ENCODE data around the gene GCN1.
"Not testable (repeated sequence)": the region's sequence is repeated elsewhere in the genome, so short reads cannot be mapped to it uniquely, and the experiment has no call there.

The GCN1 gene

GRCh38 chr12:120214626-120215356, 20.3 kb upstream of the GCN1 start:
- no peak for DNase-seq

- no peak for DNase-seq
Measured at GRCh38 chr12:120213758-120214157, 19.2 kb upstream of the GCN1 start.

GRCh38 chr12:120213182-120213581, 18.7 kb upstream of the GCN1 start:
- DNase-seq = not testable (repeated sequence)

- DNase-seq = no peak
Measured at GRCh38 chr12:120212301-120212700, 17.8 kb upstream of the GCN1 start.

GRCh38 chr12:120211904-120212283, 17.4 kb upstream of the GCN1 start:
- no peak for DNase-seq

DNA sequence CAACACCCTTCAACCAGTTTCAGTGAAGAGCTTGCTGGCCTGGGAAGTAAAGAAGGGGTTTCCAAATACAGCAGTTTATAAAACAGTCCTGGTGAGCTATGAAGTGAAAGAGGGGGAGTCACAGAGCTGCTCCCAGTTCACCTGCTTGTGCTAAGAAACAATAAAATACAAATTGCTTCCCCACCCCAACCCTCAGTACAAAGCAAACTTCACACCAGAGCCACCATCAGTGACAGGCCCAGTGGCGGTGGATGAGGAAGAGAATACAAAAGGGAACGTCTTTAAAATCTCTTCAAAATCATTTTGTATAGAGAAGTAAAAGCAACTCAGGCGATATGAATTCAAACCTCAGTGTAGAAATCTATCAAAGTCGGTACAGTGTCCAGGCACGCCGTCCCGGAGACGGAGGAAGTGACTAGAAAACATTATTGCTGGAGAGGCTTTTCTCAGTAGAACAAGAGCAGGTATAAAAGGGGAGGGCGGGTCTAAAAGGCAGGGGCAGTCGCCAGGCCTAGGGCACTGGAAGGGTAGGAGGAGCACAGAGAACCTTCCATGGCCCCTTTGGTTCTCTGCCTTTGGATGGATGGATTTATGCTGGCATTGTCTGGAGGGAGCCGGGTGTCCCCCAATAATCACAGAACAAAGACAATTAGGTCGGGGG, 16.9 kb upstream of the GCN1 start:
- no peak for DNase-seq

DNA sequence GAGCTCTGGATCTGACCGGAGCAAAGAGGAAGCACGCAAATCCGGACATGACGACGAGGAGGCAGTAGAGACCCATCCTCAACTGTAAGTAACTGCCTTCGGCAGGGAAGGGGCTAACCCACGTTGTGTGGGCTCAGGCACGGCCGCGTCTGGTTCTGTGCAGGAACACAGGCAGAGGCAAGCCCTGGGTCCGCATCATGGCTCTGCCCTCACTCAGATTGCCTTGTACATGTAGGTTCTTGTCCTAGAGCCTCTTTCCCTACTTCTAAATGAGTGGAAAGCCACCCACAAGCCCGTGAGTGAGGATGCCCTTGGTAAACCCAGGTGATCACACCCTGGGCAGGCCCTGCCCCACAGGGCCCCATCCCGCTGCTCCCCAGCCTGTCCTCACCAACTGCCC, 15.3 kb upstream of the GCN1 start:
- no peak for DNase-seq

GRCh38 chr12:120207227-120207626, 12.7 kb upstream of the GCN1 start:
- no peak for DNase-seq

GRCh38 chr12:120206781-120207180, 12.3 kb upstream of the GCN1 start:
- DNase-seq = not testable (repeated sequence)

GRCh38 chr12:120206228-120206627, 11.7 kb upstream of the GCN1 start:
- DNase-seq = no peak

DNA sequence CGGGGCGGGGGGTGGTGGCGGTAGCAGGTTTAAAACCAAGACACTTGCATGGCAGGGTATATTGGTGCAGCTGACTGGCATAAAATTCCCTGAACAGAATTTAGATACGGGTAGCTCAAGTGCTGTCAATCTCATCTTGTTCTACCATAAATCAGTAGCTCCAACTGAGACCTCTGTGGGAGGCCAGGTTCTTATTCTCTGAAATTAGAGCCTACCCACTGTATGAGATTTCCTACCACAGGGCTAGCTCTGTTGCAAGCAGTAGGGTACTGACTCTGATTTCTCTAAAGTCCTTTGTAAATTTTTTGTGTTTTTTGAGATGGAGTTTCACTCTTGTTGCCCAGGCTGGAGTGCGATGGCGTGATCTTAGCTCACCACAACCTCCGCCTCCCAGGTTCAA, 9.7 kb upstream of the GCN1 start:
- no peak for DNase-seq

DNA sequence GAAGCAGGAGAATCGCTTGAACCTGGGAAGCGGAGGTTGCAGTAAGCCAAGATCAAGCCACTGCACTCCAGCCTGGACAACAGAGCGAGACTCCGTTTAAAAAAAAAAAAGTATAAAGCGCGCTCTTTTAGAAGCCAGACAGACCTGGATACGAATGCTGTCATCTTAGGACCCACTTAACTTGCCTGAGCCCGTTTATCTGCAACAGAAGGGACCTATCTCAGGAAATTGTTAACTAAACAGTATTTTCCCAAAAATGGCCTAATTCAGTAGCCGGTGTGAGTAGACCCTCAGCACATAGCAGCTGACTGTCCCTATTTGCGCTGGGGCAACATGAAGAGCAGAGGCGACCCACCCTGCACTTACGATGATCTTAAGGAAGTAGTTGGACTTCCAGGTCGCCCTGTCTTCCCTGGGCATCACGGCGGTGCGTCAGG, 5.9 kb upstream of the GCN1 start:
- no peak for DNase-seq

DNA sequence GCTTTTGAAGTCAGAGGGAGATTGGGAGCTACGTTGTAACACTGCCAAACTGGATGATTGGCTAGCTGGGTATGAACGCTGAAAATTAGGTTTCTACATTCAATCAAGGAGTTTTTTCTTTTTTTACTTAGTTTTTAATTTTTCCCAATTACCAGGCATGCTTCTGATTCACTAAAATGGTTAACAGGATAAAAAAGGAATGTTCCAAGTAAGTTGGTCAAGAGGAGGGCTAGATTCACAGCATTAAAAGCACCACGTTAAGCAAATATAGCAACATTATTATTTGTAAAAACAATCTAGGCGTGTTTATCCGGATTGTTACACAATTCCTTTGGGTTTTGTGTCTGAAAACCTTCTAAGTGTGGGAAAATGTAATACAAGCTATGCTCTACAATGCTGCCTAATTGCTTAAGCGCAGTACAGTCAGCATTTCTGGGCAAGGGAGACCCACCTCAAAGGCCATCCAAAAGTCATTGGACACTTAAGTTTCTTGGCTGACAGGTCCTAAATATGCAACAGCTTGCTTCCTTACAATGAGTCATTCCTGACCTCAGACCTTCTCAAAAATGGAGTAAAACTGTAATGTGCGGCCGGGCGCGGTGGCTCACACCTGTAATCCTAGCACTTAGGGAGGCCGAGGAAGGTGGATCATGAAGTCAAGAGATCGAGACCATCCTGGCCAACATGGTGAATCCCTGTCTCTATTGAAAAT, 5.2 kb upstream of the GCN1 start:
- DNase-seq = peak; percentile 63 to 65

DNA sequence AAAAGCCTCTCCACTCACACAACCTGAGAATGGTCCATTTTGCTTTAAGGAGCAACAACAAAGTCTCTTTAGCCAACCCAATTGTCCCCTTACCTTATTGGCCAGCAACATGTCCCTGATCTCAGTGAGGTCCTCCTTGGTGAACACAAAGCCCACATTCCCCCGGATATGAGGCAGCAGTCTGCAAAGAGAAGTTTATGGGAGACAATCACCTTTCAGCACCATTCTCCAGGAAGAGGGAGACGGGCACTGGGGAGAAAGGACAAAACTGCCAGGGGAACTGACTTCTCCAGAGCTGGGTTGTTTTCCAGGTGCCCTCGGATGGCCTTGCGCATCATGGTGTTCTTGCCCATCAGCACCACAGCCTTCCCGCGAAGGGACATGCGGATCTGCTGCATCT, 4.5 kb upstream of the GCN1 start:
- peak; percentile 40 to 41 for DNase-seq

- no peak for DNase-seq
Measured at GRCh38 chr12:120197542-120197887, 3.0 kb upstream of the GCN1 start.

GRCh38 chr12:120196817-120197541, 2.5 kb upstream of the GCN1 start:
- peak; percentile 46 to 52 for DNase-seq

GRCh38 chr12:120196363-120196762, 1.8 kb upstream of the GCN1 start:
- DNase-seq = peak; percentile 27 to 29

GRCh38 chr12:120194226-120194533, 335 bp downstream of the GCN1 start:
- no peak for DNase-seq

DNA sequence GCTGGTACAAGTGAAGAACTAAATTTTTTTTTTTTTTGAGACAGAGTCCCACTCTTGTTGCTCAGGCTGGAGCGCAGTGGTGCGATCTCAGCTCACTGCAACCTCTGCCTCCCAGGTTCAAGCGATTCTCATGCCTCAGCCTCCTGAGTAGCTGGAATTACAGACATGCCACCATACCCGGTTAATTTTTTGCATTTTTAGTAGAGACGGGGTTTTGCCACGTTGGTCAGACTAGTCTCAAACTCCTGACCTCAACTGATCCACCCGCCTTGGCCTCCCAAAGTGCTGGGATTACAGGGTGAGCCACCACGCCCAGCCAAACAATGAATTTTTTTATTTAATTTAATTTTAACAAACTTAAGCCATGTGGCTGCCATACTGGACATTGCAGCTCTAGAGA, 1.2 kb downstream of the GCN1 start:
- not testable (repeated sequence) for DNase-seq

- DNase-seq = no peak
Measured at GRCh38 chr12:120190985-120191480, 3.5 kb downstream of the GCN1 start.

- DNase-seq = no peak
Measured at GRCh38 chr12:120190386-120190785, 4.1 kb downstream of the GCN1 start.

DNA sequence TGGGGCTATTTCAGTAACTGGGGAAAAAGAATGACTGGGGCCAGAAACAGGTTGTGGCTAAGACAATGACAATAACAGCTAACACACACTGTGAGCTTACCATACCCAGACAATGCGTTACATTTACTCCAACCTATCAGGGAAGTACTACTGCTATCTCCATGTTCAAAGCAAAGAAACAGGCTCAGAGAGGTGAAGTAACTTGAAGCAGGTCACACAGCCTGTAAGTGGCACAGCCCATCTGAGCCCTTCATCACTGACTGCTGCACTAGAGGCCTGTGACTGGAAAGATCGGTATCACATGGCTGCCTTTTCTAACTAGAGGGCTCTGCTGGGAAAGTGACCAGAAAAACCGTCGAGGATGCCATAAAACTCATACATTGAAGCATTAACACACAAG, 7.9 kb downstream of the GCN1 start:
- DNase-seq = no peak

DNA sequence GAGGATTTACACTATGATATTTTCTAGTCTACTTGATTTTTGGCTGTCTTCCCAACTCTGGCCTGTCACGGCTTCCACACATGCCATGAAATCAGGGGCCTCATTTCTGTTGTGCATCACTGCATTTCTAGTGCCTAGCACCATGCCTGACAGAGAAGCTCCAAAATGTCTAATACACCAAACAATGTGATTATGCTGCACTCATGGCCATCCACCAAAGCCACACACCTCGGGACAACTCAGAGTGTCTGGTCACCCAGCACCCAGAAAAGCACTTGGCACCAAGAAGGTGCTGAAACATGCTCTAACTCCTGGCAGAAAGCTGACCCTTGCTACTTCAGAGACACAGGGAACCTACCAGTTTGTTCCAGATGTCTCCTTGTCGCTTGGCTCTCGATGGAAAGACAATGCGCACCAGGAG, 11.3 kb downstream of the GCN1 start:
- no peak for DNase-seq
